ENCODE measurements around the gene TTC8.

Gene TTC8

GRCh38 chr14:88914956-88915355, 90.5 kb downstream of the TTC8 start:
- DNase-seq: no peak
- peaks cover 11% of the 10 kb centered on the region for H3K27me3 Mint-ChIP-seq
- no peak for ATAC-seq
- no peaks in the 10 kb centered on the region for H3K4me1 Mint-ChIP-seq
- H3K9me3 Mint-ChIP-seq: no peaks in the 10 kb centered on the region
- no peak overlapping the region for H3K4me3 Mint-ChIP-seq
- no peaks in the 10 kb centered on the region for H3K36me3 Mint-ChIP-seq (ENCODE audit: low read depth)
- no peak overlapping the region for H3K27ac Mint-ChIP-seq

DNA sequence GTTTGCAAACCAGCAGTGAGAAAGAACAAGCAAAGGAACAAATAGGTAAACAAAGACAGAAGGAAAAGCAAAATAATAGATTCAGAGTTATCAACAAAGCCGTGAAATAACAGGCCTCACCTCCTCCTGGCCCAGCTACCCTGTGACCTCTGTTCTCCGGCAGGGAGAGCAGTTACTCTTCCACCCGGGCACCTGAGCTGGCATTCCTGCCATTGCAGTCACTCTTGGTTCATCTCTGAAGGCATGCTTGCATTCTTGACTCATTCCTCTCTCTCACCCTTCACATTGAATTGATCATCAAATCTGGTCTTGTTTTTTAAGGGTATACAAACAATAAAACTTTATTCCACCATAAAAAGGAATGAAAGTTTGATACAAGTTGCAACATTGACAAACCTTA, 95.1 kb downstream of the TTC8 start:
- DNase-seq: no peak
- Mint-ChIP-seq H3K27ac (no peak overlapping the region), H3K27me3 (peaks cover 26% of the 10 kb centered on the region), H3K36me3 (ENCODE audit: low read depth) (no peaks in the 10 kb centered on the region), H3K4me1 (no peaks in the 10 kb centered on the region), H3K4me3 (no peak overlapping the region), H3K9me3 (peaks cover 6% of the 10 kb centered on the region)
- ATAC-seq: no peak

Data from activated naive CD8-positive, alpha-beta T cell treated with anti-CD3 and anti-CD28 coated beads, Interleukin-2, amount 50 U/mL, for 24 hours (primary cell).